Measurements from ENCODE around the gene ICA1L. TPM values are rescaled to one million over a fixed set of nuclear protein-coding genes. Genes with fewer than 3 reads are reported as not detected.

The ICA1L gene
- total and polyA plus RNA-seq, 2 of the 8 experiments (the other 6 are each of a cell fraction or from before 2014, with no cell fraction given) = 1.1 to 3.4 TPM

GRCh38 chr2:202756598-202756997 lies 115.0 kb downstream of the ICA1L start (continued):
- no peak for TF ChIP-seq RNF2 (IDR thresholded peaks at IDR 0.05; ENCODE audit: borderline replicate concordance, low read depth, low read length, missing control alignments, poor library complexity, severe bottlenecking)
